GM23338 (cell line): Measurements from ENCODE around the gene TSPAN7. TPM values are rescaled to one million over a fixed set of nuclear protein-coding genes. Genes with fewer than 3 reads are reported as not detected.

Experiments used
- ATAC-seq: fragments of 200-7000 bp; cut with Tn5 transposase; 3 replicates; pipeline ENCODE4 v1.9.1; 2020
- DNase-seq: peaks from one replicate; pipeline ENCODE4 v3.0.0-alpha.2; 2015; ENCODE audit warnings: low spot score
- H2AFZ ChIP-seq: fragments of 200-600 bp; sonication (generic); 2 replicates; pipeline ENCODE4 v1.8.0; 2016; ENCODE audit warnings: antibody characterized with exemption, mild to moderate bottlenecking, moderate library complexity
- H3F3A ChIP-seq: fragments of 200-600 bp; sonication (generic); replicated peaks from 2 replicates; pipeline ENCODE4 v1.8.0; 2017; ENCODE audit warnings: antibody characterized with exemption, mixed run types, low read depth
- H3K27ac ChIP-seq: fragments of 200-600 bp; sonication (generic); 2 replicates; pipeline ENCODE4 v1.6.1; 2016; ENCODE audit warnings: low read depth
- H3K27me3 ChIP-seq: fragments of 200-600 bp; sonication (generic); 2 replicates; pipeline ENCODE4 v1.8.0; 2016; ENCODE audit warnings: mild to moderate bottlenecking, mixed run types, moderate library complexity; ENCODE audit not compliant: insufficient read depth
- H3K36me3 ChIP-seq: fragments of 200-600 bp; sonication (generic); 2 replicates; pipeline ENCODE4 v1.8.0; 2016; ENCODE audit warnings: mild to moderate bottlenecking; ENCODE audit not compliant: insufficient read depth
- H3K4me1 ChIP-seq: fragments of 200-600 bp; sonication (generic); 2 replicates; pipeline ENCODE4 v1.8.0; 2016; ENCODE audit warnings: mild to moderate bottlenecking, moderate library complexity; ENCODE audit not compliant: insufficient read depth
- H3K4me2 ChIP-seq: fragments of 200-600 bp; sonication (generic); 2 replicates; pipeline ENCODE4 v1.7.1; 2017; ENCODE audit warnings: mixed run types
- H3K4me3 ChIP-seq: fragments of 200-600 bp; sonication (generic); 2 replicates; pipeline ENCODE4 v1.6.1; 2016; ENCODE audit warnings: mixed run types
- H3K79me2 ChIP-seq: fragments of 200-600 bp; sonication (generic); replicated peaks from 2 replicates; pipeline ENCODE4 v1.8.0; 2017; ENCODE audit warnings: mild to moderate bottlenecking; ENCODE audit not compliant: insufficient read depth
- H3K9me2 ChIP-seq: fragments of 200-600 bp; sonication (generic); 2 replicates; pipeline ENCODE4 v1.8.0; 2017; ENCODE audit not compliant: insufficient read depth
- H4K20me1 ChIP-seq: fragments of 200-600 bp; sonication (generic); replicated peaks from 2 replicates; pipeline ENCODE4 v1.8.0; 2017; ENCODE audit warnings: mild to moderate bottlenecking; ENCODE audit not compliant: insufficient read depth
- H3K27ac Mint-ChIP-seq: 2 replicates; pipeline ENCODE4 v1.8.0; 2020; ENCODE audit warnings: inconsistent platforms, mild to moderate bottlenecking, moderate library complexity, mixed read lengths
- H3K27me3 Mint-ChIP-seq: 3 replicates; pipeline ENCODE4 v1.8.0; 2022; ENCODE audit warnings: low read depth, mild to moderate bottlenecking, moderate library complexity, mixed read lengths, inconsistent platforms; ENCODE audit not compliant: insufficient read depth, poor library complexity
- H3K36me3 Mint-ChIP-seq: 3 replicates; pipeline ENCODE4 v1.8.0; 2021; ENCODE audit warnings: low read depth, mild to moderate bottlenecking, inconsistent platforms, moderate library complexity, mixed read lengths
- H3K4me1 Mint-ChIP-seq: 3 replicates; pipeline ENCODE4 v1.8.0; 2020; ENCODE audit warnings: mild to moderate bottlenecking, inconsistent platforms, mixed read lengths
- H3K4me3 Mint-ChIP-seq: 3 replicates; pipeline ENCODE4 v1.8.0; 2021; ENCODE audit warnings: moderate library complexity, mild to moderate bottlenecking, inconsistent platforms, mixed read lengths
- H3K9me3 Mint-ChIP-seq: 3 replicates; pipeline ENCODE4 v1.8.0; 2020; ENCODE audit warnings: moderate library complexity, mild to moderate bottlenecking, inconsistent platforms, mixed read lengths
- CREB1 ChIP-seq: fragments of 250-450 bp; sonication (Bioruptor Pico); IDR thresholded peaks from 2 replicates; pipeline ENCODE4 v1.5.0; 2020; ENCODE audit warnings: low read depth, mild to moderate bottlenecking, moderate library complexity
- EZH2 ChIP-seq: fragments of 200-600 bp; sonication (generic); IDR thresholded peaks from one replicate; pipeline ENCODE4 v1.8.0; 2017; ENCODE audit warnings: antibody characterized with exemption, mild to moderate bottlenecking, low read depth; ENCODE audit not compliant: unreplicated experiment
- EZH2phosphoT487 ChIP-seq: fragments of 200-600 bp; sonication (generic); IDR thresholded peaks from one replicate; pipeline ENCODE4 v1.8.1; 2018; ENCODE audit warnings: antibody characterized with exemption; ENCODE audit not compliant: unreplicated experiment
- JUNB ChIP-seq: IDR thresholded peaks from one replicate; pipeline ENCODE4 v1.6.1; 2016; ENCODE audit warnings: antibody characterized with exemption; ENCODE audit not compliant: unreplicated experiment
- NANOG ChIP-seq: IDR thresholded peaks from 2 replicates; pipeline ENCODE4 v1.6.1; 2016; ENCODE audit warnings: antibody characterized with exemption, borderline replicate concordance
- POLR2AphosphoS5 ChIP-seq: IDR thresholded peaks from 2 replicates; pipeline ENCODE4 v1.6.1; 2016; ENCODE audit warnings: antibody characterized with exemption, low read depth
- ZNF114 ChIP-seq: fragments of 250-450 bp; sonication (Bioruptor Pico); IDR thresholded peaks from 2 replicates; pipeline ENCODE4 v1.5.0; 2020; ENCODE audit warnings: mild to moderate bottlenecking, moderate library complexity
- ZNF331 ChIP-seq: fragments of 250-450 bp; sonication (Bioruptor Pico); IDR thresholded peaks from 2 replicates; pipeline ENCODE4 v1.5.0; 2020; ENCODE audit warnings: low read depth, mild to moderate bottlenecking, moderate library complexity
- polyA plus RNA-seq: library from polyadenylated mRNA; unstranded; fragments of >200 nt; fragmentation: Nextera tagmentation; extraction: Ambion mirVana; gene quantifications from 2 replicates; pipeline ENCODE4 v1.2.1, GENCODE V29; 2016
- total RNA-seq: library from RNA; depleted of rRNA; stranded (reverse); fragments of >200 nt; shearing (Covaris generic); gene quantifications from 2 replicates; pipeline ENCODE4 v1.2.3, GENCODE V29; 2014
- TF ChIP-seq, protein P1 (sequence below): fragments of 250-450 bp; sonication (Bioruptor Pico); IDR thresholded peaks from 2 replicates; pipeline ENCODE4 v1.5.0; 2020; ENCODE audit warnings: mild to moderate bottlenecking, moderate library complexity

The TSPAN7 gene
- total and polyA plus RNA-seq, 2 experiments from 2014 or later: 7.2 to 11.5 TPM

DNA sequence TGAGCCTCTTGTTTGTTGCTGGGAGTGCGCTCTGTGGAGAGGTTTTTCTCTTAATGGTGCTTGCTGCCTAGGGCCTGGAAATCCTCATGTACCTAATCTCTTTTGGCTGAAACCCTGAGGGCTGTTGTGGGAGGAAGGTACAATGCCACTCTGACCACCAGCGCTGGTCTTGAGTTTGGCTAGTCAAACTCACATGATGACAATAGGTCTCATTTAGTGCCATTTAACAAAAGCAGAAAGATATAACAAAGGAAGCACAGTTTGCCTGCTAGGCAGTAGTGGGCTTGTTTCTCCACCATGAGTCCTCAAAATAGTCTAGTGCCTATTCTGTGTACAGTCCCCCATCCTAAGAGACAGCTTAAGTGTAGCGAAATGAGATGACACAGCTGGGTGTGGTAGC is 111.3 kb downstream of the TSPAN7 start (continued):
- TF ChIP-seq, protein P1, sequence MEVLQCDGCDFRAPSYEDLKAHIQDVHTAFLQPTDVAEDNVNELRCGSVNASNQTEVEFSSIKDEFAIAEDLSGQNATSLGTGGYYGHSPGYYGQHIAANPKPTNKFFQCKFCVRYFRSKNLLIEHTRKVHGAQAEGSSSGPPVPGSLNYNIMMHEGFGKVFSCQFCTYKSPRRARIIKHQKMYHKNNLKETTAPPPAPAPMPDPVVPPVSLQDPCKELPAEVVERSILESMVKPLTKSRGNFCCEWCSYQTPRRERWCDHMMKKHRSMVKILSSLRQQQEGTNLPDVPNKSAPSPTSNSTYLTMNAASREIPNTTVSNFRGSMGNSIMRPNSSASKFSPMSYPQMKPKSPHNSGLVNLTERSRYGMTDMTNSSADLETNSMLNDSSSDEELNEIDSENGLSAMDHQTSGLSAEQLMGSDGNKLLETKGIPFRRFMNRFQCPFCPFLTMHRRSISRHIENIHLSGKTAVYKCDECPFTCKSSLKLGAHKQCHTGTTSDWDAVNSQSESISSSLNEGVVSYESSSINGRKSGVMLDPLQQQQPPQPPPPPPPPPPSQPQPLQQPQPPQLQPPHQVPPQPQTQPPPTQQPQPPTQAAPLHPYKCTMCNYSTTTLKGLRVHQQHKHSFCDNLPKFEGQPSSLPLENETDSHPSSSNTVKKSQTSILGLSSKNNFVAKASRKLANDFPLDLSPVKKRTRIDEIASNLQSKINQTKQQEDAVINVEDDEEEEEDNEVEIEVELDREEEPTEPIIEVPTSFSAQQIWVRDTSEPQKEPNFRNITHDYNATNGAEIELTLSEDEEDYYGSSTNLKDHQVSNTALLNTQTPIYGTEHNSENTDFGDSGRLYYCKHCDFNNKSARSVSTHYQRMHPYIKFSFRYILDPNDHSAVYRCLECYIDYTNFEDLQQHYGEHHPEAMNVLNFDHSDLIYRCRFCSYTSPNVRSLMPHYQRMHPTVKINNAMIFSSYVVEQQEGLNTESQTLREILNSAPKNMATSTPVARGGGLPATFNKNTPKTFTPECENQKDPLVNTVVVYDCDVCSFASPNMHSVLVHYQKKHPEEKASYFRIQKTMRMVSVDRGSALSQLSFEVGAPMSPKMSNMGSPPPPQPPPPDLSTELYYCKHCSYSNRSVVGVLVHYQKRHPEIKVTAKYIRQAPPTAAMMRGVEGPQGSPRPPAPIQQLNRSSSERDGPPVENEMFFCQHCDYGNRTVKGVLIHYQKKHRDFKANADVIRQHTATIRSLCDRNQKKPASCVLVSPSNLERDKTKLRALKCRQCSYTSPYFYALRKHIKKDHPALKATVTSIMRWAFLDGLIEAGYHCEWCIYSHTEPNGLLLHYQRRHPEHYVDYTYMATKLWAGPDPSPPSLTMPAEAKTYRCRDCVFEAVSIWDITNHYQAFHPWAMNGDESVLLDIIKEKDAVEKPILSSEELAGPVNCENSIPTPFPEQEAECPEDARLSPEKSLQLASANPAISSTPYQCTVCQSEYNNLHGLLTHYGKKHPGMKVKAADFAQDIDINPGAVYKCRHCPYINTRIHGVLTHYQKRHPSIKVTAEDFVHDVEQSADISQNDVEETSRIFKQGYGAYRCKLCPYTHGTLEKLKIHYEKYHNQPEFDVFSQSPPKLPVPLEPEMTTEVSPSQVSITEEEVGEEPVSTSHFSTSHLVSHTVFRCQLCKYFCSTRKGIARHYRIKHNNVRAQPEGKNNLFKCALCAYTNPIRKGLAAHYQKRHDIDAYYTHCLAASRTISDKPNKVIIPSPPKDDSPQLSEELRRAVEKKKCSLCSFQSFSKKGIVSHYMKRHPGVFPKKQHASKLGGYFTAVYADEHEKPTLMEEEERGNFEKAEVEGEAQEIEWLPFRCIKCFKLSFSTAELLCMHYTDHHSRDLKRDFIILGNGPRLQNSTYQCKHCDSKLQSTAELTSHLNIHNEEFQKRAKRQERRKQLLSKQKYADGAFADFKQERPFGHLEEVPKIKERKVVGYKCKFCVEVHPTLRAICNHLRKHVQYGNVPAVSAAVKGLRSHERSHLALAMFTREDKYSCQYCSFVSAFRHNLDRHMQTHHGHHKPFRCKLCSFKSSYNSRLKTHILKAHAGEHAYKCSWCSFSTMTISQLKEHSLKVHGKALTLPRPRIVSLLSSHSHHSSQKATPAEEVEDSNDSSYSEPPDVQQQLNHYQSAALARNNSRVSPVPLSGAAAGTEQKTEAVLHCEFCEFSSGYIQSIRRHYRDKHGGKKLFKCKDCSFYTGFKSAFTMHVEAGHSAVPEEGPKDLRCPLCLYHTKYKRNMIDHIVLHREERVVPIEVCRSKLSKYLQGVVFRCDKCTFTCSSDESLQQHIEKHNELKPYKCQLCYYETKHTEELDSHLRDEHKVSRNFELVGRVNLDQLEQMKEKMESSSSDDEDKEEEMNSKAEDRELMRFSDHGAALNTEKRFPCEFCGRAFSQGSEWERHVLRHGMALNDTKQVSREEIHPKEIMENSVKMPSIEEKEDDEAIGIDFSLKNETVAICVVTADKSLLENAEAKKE (CRISPR knock-in tag): no peak
- TF ChIP-seq EZH2 (no peak), CREB1 (CRISPR knock-in tag) (no peak), ZNF331 (CRISPR knock-in tag) (no peak), JUNB (no peak), EZH2phosphoT487 (no peak), ZNF114 (CRISPR knock-in tag) (no peak), POLR2AphosphoS5 (no peak)

DNA sequence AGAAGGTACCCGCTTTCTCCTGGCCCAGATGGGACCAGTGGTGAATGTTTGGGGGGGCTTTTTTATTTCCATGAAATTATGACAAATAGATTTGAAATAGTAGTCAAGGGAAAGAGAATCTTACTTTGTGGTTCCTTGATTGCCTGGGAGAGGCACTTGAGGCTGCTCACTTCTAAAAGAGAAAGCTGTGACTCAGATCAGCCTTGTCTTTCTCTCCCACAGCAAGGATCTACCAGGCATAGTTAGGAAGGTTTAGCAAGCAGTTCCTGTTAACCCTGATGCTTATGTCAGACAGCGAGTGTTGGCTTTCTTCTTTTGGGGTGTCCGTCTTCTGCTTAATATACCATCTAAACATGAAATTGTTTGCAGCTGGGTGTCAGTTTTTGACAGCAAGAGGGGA is 114.5 kb downstream of the TSPAN7 start:
- no peaks in the 10 kb centered on the region for H3K36me3 Mint-ChIP-seq

More for the DNA sequence above, 114.5 kb downstream of the TSPAN7 start:
- no peak overlapping the region for H3K4me3 Mint-ChIP-seq
- Histone ChIP-seq H4K20me1 (no peaks in the 10 kb centered on the region), H2AFZ (no peak overlapping the region), H3K4me3 (no peak overlapping the region), H3K4me2 (no peak overlapping the region), H3F3A (no peaks in the 10 kb centered on the region), H3K79me2 (no peaks in the 10 kb centered on the region), H3K4me1 (no peaks in the 10 kb centered on the region), H3K27ac (no peak overlapping the region), H3K9me2 (no peaks in the 10 kb centered on the region), H3K36me3 (no peaks in the 10 kb centered on the region), H3K27me3 (no peaks in the 10 kb centered on the region)
- ATAC-seq: no peak
- no peaks in the 10 kb centered on the region for H3K4me1 Mint-ChIP-seq
- DNase-seq: no peak
- H3K9me3 Mint-ChIP-seq: no peaks in the 10 kb centered on the region
- TF ChIP-seq NANOG (no peak), EZH2phosphoT487 (no peak), EZH2 (no peak)
- H3K27me3 Mint-ChIP-seq: no peaks in the 10 kb centered on the region
- no peak overlapping the region for H3K27ac Mint-ChIP-seq
